ENCODE results near the gene SPAG8.

DNA sequence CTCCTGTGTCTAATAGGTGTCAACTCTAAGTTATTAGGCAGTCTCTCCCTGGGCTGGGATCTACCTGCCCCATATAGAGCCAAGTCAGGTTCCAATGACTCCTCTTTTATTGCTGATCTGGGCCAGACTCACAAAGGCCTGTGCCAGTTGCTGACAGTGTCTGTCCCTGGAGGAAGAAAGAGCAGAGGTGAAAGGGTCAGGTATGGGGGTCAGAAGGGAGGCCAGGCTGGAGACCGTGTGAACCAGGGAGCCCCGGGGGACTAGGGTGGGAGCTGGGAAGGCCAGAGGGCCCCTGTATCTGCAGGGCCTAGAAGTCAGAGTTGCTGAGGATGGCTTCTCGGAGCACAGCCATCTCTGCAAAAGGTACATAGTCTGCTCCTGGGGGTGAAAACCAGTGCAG is 6.3 kb upstream of the SPAG8 start:
- no peak for TF ChIP-seq POLR2AphosphoS5 (IDR thresholded peaks at IDR 0.05)
- TF ChIP-seq, protein P1, sequence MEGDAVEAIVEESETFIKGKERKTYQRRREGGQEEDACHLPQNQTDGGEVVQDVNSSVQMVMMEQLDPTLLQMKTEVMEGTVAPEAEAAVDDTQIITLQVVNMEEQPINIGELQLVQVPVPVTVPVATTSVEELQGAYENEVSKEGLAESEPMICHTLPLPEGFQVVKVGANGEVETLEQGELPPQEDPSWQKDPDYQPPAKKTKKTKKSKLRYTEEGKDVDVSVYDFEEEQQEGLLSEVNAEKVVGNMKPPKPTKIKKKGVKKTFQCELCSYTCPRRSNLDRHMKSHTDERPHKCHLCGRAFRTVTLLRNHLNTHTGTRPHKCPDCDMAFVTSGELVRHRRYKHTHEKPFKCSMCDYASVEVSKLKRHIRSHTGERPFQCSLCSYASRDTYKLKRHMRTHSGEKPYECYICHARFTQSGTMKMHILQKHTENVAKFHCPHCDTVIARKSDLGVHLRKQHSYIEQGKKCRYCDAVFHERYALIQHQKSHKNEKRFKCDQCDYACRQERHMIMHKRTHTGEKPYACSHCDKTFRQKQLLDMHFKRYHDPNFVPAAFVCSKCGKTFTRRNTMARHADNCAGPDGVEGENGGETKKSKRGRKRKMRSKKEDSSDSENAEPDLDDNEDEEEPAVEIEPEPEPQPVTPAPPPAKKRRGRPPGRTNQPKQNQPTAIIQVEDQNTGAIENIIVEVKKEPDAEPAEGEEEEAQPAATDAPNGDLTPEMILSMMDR (IDR thresholded peaks at IDR 0.05 in 8 of 11, conservative IDR thresholded peaks at IDR 0.05 in 3 of 11): no peak

All from spleen (tissue), 7 donors.